HG03354 (cell line): ENCODE results near the gene MTX1.
"Not testable (repeated sequence)": the region's sequence is repeated elsewhere in the genome, so short reads cannot be mapped to it uniquely, and the experiment has no call there.

ENCODE experiments used
- ATAC-seq: cut with Tn5 transposase; IDR thresholded peaks from one replicate; pipeline ENCODE4 v1.9.1; 2021; ENCODE audit warnings: mild to moderate bottlenecking; ENCODE audit not compliant: unreplicated experiment, poor library complexity, severe bottlenecking

The MTX1 gene

GRCh38 chr1:155227261-155228095 lies 19.0 kb downstream of the MTX1 start:
- peak; percentile 92 for ATAC-seq

GRCh38 chr1:155228096-155228427 lies 19.6 kb downstream of the MTX1 start:
- no peak for ATAC-seq

- ATAC-seq, result not testable (repeated sequence)
Measured at GRCh38 chr1:155231302-155231701, 22.8 kb downstream of the MTX1 start.

- not testable (repeated sequence) for ATAC-seq
Measured at GRCh38 chr1:155232001-155232978, 23.8 kb downstream of the MTX1 start.

- ATAC-seq, result not testable (repeated sequence)
Measured at GRCh38 chr1:155233502-155233901, 25.0 kb downstream of the MTX1 start.

- not testable (repeated sequence) for ATAC-seq
Measured at GRCh38 chr1:155235375-155235774, 26.9 kb downstream of the MTX1 start.

- ATAC-seq, result no peak
Measured at GRCh38 chr1:155236451-155236850, 28.0 kb downstream of the MTX1 start.

- ATAC-seq, result no peak
Measured at GRCh38 chr1:155241069-155241679, 32.7 kb downstream of the MTX1 start.

GRCh38 chr1:155241841-155242264 lies 33.4 kb downstream of the MTX1 start:
- no peak for ATAC-seq

- ATAC-seq, result no peak
Measured at GRCh38 chr1:155242805-155243358, 34.4 kb downstream of the MTX1 start.

GRCh38 chr1:155244368-155245162 lies 36.1 kb downstream of the MTX1 start:
- peak; percentile 84 for ATAC-seq

GRCh38 chr1:155245163-155245524 lies 36.6 kb downstream of the MTX1 start:
- ATAC-seq, result no peak

- ATAC-seq, result not testable (repeated sequence)
Measured at GRCh38 chr1:155246796-155247195, 38.3 kb downstream of the MTX1 start.

GRCh38 chr1:155247667-155248553 lies 39.4 kb downstream of the MTX1 start:
- ATAC-seq, result no peak

GRCh38 chr1:155250246-155250632 lies 41.7 kb downstream of the MTX1 start:
- ATAC-seq, result peak; percentile 17

- ATAC-seq, result peak; percentile 82
Measured at GRCh38 chr1:155250633-155251449, 42.3 kb downstream of the MTX1 start.

GRCh38 chr1:155251566-155251965 lies 43.1 kb downstream of the MTX1 start:
- ATAC-seq, result no peak
